Measurements from ENCODE around the gene PANK1. TPM values are rescaled to one million over a fixed set of nuclear protein-coding genes. Genes with fewer than 3 reads are reported as not detected.

The PANK1 gene
- total RNA-seq, 1 donor from 2014 or later, result 38.0 TPM

- H3K9me3 ChIP-seq (ENCODE audit: low read depth), result no peaks in the 10 kb centered on the region
- no peaks in the 10 kb centered on the region for H3K27me3 ChIP-seq
- H2AFZ ChIP-seq (replicated peaks), result no peak overlapping the region
- no peaks in the 10 kb centered on the region for H3K79me2 ChIP-seq (ENCODE audit: low read depth)
- H3K27ac ChIP-seq, result no peak overlapping the region
- no peak for TF ChIP-seq EZH2phosphoT487 (IDR thresholded peaks at IDR 0.05)
- TF ChIP-seq CTCF (IDR thresholded peaks at IDR 0.05), result no peak
- TF ChIP-seq EZH2 (IDR thresholded peaks at IDR 0.05), result no peak
- H3K27me3 Mint-ChIP-seq (ENCODE audit: insufficient read depth, low read depth), result peaks cover 9% of the 10 kb centered on the region
- DNase-seq (ENCODE audit: low spot score), result no peak
- no peaks in the 10 kb centered on the region for H3K4me1 ChIP-seq
- H3K36me3 ChIP-seq, result no peaks in the 10 kb centered on the region
- no peak overlapping the region for H3K27ac Mint-ChIP-seq
- H3K4me1 Mint-ChIP-seq, result no peaks in the 10 kb centered on the region
- H3K9ac ChIP-seq, result no peak overlapping the region
- H4K20me1 ChIP-seq (ENCODE audit: low read depth), result no peaks in the 10 kb centered on the region
- no peak overlapping the region for H3K4me3 ChIP-seq
- no peak overlapping the region for H3K4me3 Mint-ChIP-seq
- no peaks in the 10 kb centered on the region for H3F3A ChIP-seq (ENCODE audit: low read depth)
- no peak overlapping the region for H3K4me2 ChIP-seq
- H3K9me3 Mint-ChIP-seq, result peaks cover 2% of the 10 kb centered on the region
- H3K36me3 Mint-ChIP-seq, result no peaks in the 10 kb centered on the region
These were observed 90.6 kb downstream of the PANK1 start for GRCh38 chr10:89554433-89554832.

- Histone ChIP-seq H3K27ac (no peak overlapping the region), H3K36me3 (no peaks in the 10 kb centered on the region), H3K27me3 (no peaks in the 10 kb centered on the region), H3F3A (ENCODE audit: low read depth) (no peaks in the 10 kb centered on the region), H4K20me1 (ENCODE audit: low read depth) (no peaks in the 10 kb centered on the region), H3K4me3 (no peak overlapping the region), H3K4me2 (no peak overlapping the region), H3K4me1 (no peaks in the 10 kb centered on the region), H3K79me2 (ENCODE audit: low read depth) (no peaks in the 10 kb centered on the region), H2AFZ (replicated peaks) (no peak overlapping the region), H3K9me3 (ENCODE audit: low read depth) (no peaks in the 10 kb centered on the region), H3K9ac (no peak overlapping the region)
- TF ChIP-seq CTCF (IDR thresholded peaks at IDR 0.05) (no peak), EZH2phosphoT487 (IDR thresholded peaks at IDR 0.05) (no peak), EZH2 (IDR thresholded peaks at IDR 0.05) (no peak)
- Mint-ChIP-seq H3K27me3 (ENCODE audit: insufficient read depth, low read depth) (peaks cover 4% of the 10 kb centered on the region), H3K4me3 (no peak overlapping the region), H3K9me3 (peaks cover 2% of the 10 kb centered on the region), H3K36me3 (no peaks in the 10 kb centered on the region), H3K4me1 (no peaks in the 10 kb centered on the region), H3K27ac (no peak overlapping the region)
- DNase-seq (ENCODE audit: low spot score), result no peak
These were observed 91.8 kb downstream of the PANK1 start for GRCh38 chr10:89553064-89553734.

- DNase-seq (ENCODE audit: low spot score), result no peak
- no peak overlapping the region for H3K4me3 ChIP-seq
- H3K36me3 ChIP-seq, result no peaks in the 10 kb centered on the region
- peaks cover 4% of the 10 kb centered on the region for H3K27me3 Mint-ChIP-seq (ENCODE audit: insufficient read depth, low read depth)
- H3F3A ChIP-seq (ENCODE audit: low read depth), result no peaks in the 10 kb centered on the region
- peaks cover 2% of the 10 kb centered on the region for H3K9me3 Mint-ChIP-seq
- TF ChIP-seq CTCF (IDR thresholded peaks at IDR 0.05) (no peak), EZH2 (IDR thresholded peaks at IDR 0.05) (no peak), EZH2phosphoT487 (IDR thresholded peaks at IDR 0.05) (no peak)
- H4K20me1 ChIP-seq (ENCODE audit: low read depth), result no peaks in the 10 kb centered on the region
- no peaks in the 10 kb centered on the region for H3K79me2 ChIP-seq (ENCODE audit: low read depth)
- no peak overlapping the region for H3K27ac Mint-ChIP-seq
- H3K4me1 Mint-ChIP-seq, result no peaks in the 10 kb centered on the region
- H3K4me3 Mint-ChIP-seq, result no peak overlapping the region
- no peak overlapping the region for H2AFZ ChIP-seq (replicated peaks)
- H3K27me3 ChIP-seq, result no peaks in the 10 kb centered on the region
- H3K27ac ChIP-seq, result no peak overlapping the region
- H3K4me2 ChIP-seq, result no peak overlapping the region
- no peaks in the 10 kb centered on the region for H3K9me3 ChIP-seq (ENCODE audit: low read depth)
- no peaks in the 10 kb centered on the region for H3K4me1 ChIP-seq
- H3K36me3 Mint-ChIP-seq, result no peaks in the 10 kb centered on the region
- H3K9ac ChIP-seq, result no peak overlapping the region
These were observed 92.8 kb downstream of the PANK1 start for GRCh38 chr10:89552213-89552612.
